Endothelial cell of umbilical vein (primary cell): ENCODE measurements around the gene U2AF2. TPM values are rescaled to one million over a fixed set of nuclear protein-coding genes. Genes with fewer than 3 reads are reported as not detected.
A peak's percentile ranks its signal among the peaks of the same experiment; 100 is the strongest.

Experiments used
- BruUV-seq: library from RNA; stranded (reverse); fragments of 400-500 nt; replicated peaks from 2 replicates; lab custom pipeline; 2021; lab: Mats Ljungman, UMichigan
- CTCF ChIA-PET: fragments of 300-600, 350-600 bp; sonication (Branson Sonifier 250); formaldehyde crosslinking; loops from one replicate; lab custom pipeline; 2021; ENCODE audit warnings: antibody characterized with exemption, inconsistent platforms; lab: Charles Lee
- POLR2A ChIA-PET: fragments of 300-600, 350-600 bp; sonication (Branson Sonifier 250); formaldehyde crosslinking; loops from one replicate; lab custom pipeline; 2021; ENCODE audit warnings: antibody characterized with exemption, inconsistent platforms; lab: Charles Lee
- DNase-seq: peaks from one replicate; pipeline ENCODE4 v3.0.0-alpha.2; 2011; ENCODE audit warnings: low read depth, low spot score
- FAIRE-seq: peaks from 2 replicates; lab custom pipeline; 2011; peaks lifted over from hg19 to GRCh38; lab: Jason Lieb, UNC
- H2AFZ ChIP-seq: 2 replicates; pipeline ENCODE4 v1.6.0; 2012; ENCODE audit warnings: low read depth, low read length, control low read depth, inconsistent platforms
- H3K27ac ChIP-seq: 2 replicates; pipeline ENCODE4 v1.5.1; 2011; ENCODE audit warnings: low read depth, mild to moderate bottlenecking, control low read depth, low read length, moderate library complexity; ENCODE audit not compliant: insufficient read depth
- H3K27me3 ChIP-seq, 2 experiments: 2 replicates each; pipeline versions ENCODE4 v1.6.0 to v1.6.1; 2011; ENCODE audit warnings: low read length in 2 of 2, mixed read lengths in 1 of 2; ENCODE audit not compliant: control insufficient read depth in 2 of 2, insufficient read depth in 2 of 2
- H3K36me3 ChIP-seq, 2 experiments: 2 replicates in 1 of 2; 3 replicates in 1 of 2; pipeline ENCODE4 v1.5.1; 2011; ENCODE audit warnings: low read length in 2 of 2, mild to moderate bottlenecking in 1 of 2, moderate library complexity in 1 of 2; ENCODE audit not compliant: control insufficient read depth in 2 of 2, insufficient read depth in 2 of 2; ENCODE audit errors: extremely low read depth in 1 of 2
- H3K4me1 ChIP-seq: 3 replicates; pipeline ENCODE4 v1.5.1; 2011; ENCODE audit warnings: mild to moderate bottlenecking, low read length; ENCODE audit not compliant: control insufficient read depth, insufficient read depth; ENCODE audit errors: extremely low read depth
- H3K4me2 ChIP-seq: 2 replicates; pipeline ENCODE4 v1.6.1; 2011; ENCODE audit warnings: low read length, control low read depth, mixed read lengths; ENCODE audit not compliant: insufficient read depth
- H3K4me3 ChIP-seq, 3 experiments: fragments of 200-600 bp in 1 of 3; sonication (generic), shearing (Covaris generic) in 1 of 3; replicated peaks in 1 of 3; 2 replicates each; pipeline ENCODE4 v1.5.1; 2011 to 2016; ENCODE audit warnings: control low read depth in 3 of 3, low read length in 3 of 3, mild to moderate bottlenecking in 2 of 3, inconsistent platforms in 1 of 3, low read depth in 1 of 3, moderate library complexity in 1 of 3; ENCODE audit not compliant: insufficient read depth in 1 of 3
- H3K79me2 ChIP-seq: 2 replicates; pipeline ENCODE4 v1.6.0; 2012; ENCODE audit warnings: low read length, inconsistent platforms; ENCODE audit not compliant: control insufficient read depth, insufficient read depth
- H3K9ac ChIP-seq: replicated peaks from 2 replicates; pipeline ENCODE3; 2011; ENCODE audit warnings: low read length, control low read depth; ENCODE audit not compliant: insufficient read depth; ENCODE audit errors: extremely low read depth
- H3K9me1 ChIP-seq: replicated peaks from 3 replicates; pipeline ENCODE4 v1.6.0; 2011; ENCODE audit warnings: mild to moderate bottlenecking, low read length; ENCODE audit not compliant: control insufficient read depth, insufficient read depth; ENCODE audit errors: extremely low read depth
- H3K9me3 ChIP-seq: replicated peaks from 2 replicates; pipeline ENCODE4 v1.5.1; 2012; ENCODE audit warnings: low read length, inconsistent platforms; ENCODE audit not compliant: control insufficient read depth, insufficient read depth
- H4K20me1 ChIP-seq: replicated peaks from 2 replicates; pipeline ENCODE3; 2011; ENCODE audit warnings: mild to moderate bottlenecking, low read length; ENCODE audit not compliant: control insufficient read depth, insufficient read depth; ENCODE audit errors: extremely low read depth
- EZH2 ChIP-seq: IDR thresholded peaks from 2 replicates; pipeline ENCODE4 v1.6.1; 2012; ENCODE audit warnings: borderline replicate concordance, low read depth, mild to moderate bottlenecking, moderate library complexity, low read length, inconsistent platforms; ENCODE audit not compliant: severe bottlenecking
- FOS ChIP-seq: IDR thresholded peaks from 2 replicates; pipeline ENCODE4 v1.6.1; 2011; ENCODE audit warnings: mild to moderate bottlenecking, low read length, moderate library complexity, borderline replicate concordance; ENCODE audit not compliant: insufficient read depth
- GATA2 ChIP-seq: IDR thresholded peaks from 2 replicates; pipeline ENCODE4 v1.7.0; 2011; ENCODE audit warnings: low read depth, mild to moderate bottlenecking, moderate library complexity, mixed read lengths, low read length; ENCODE audit not compliant: insufficient read length, insufficient read depth
- JUN ChIP-seq: IDR thresholded peaks from 2 replicates; pipeline ENCODE4 v1.6.1; 2011; ENCODE audit warnings: borderline replicate concordance, low read depth; ENCODE audit not compliant: insufficient read length, insufficient read depth
- MAX ChIP-seq: IDR thresholded peaks from 2 replicates; pipeline ENCODE4 v1.6.1; 2011; ENCODE audit not compliant: insufficient read depth, insufficient read length
- MYC ChIP-seq: IDR thresholded peaks from one replicate; pipeline ENCODE4 v1.6.1; 2011; ENCODE audit warnings: mild to moderate bottlenecking, low read depth, low read length
- POLR2A ChIP-seq: IDR thresholded peaks from 2 replicates; pipeline ENCODE4 v1.6.1; 2012; ENCODE audit warnings: low read depth, mild to moderate bottlenecking, control low read depth, low read length
- POLR2AphosphoS5 ChIP-seq: IDR thresholded peaks from 2 replicates; pipeline ENCODE4 v1.6.1; 2012; ENCODE audit warnings: low read depth, mild to moderate bottlenecking, control low read depth, low read length, moderate library complexity; ENCODE audit not compliant: insufficient read depth
- dilution Hi-C: fragments of 300-500 bp; cut with MboI; formaldehyde crosslinking; loops from one replicate; pipeline ENCODE4 v1.15.0; 2019; ENCODE audit warnings: low sequenced_read_pairs; ENCODE audit not compliant: extremely low pct_ligation_motif_present
- intact Hi-C: fragments of 100-400 bp; cut with micrococcal nuclease; formaldehyde crosslinking; loops from one replicate; pipeline ENCODE4 v1.10.0; 2022
- polyA plus RNA-seq, 4 experiments: library from polyadenylated mRNA; depleted of rRNA in 3 of 4; stranded (reverse) in 3 of 4; unstranded in 1 of 4; fragments of >200 nt; gene quantifications; 2 replicates each; pipeline versions ENCODE4 v1.2.1 to v1.2.3, GENCODE V29; 2011 to 2012; ENCODE audit warnings: missing spikeins in 1 of 4
- total RNA-seq: library from RNA; stranded (reverse); gene quantifications from 2 replicates; pipeline ENCODE4 v1.2.3, GENCODE V29; 2021
- TF ChIP-seq, protein P1 (sequence below), 2 donors: IDR thresholded peaks; 1 replicate in 1 of 2; 2 replicates in 1 of 2; pipeline ENCODE4 v1.5.1; 2011; ENCODE audit warnings: low read length in 2 of 2, mild to moderate bottlenecking in 2 of 2, moderate library complexity in 2 of 2, control low read depth in 1 of 2, inconsistent platforms in 1 of 2, low read depth in 1 of 2; ENCODE audit not compliant: insufficient read depth in 1 of 2; ENCODE audit errors: extremely low read depth in 1 of 2

Gene U2AF2
- total and polyA plus RNA-seq, 2 donors (not counting 3 experiments of a cell fraction or from before 2014, with no cell fraction given) = 183 to 259 TPM

DNA sequence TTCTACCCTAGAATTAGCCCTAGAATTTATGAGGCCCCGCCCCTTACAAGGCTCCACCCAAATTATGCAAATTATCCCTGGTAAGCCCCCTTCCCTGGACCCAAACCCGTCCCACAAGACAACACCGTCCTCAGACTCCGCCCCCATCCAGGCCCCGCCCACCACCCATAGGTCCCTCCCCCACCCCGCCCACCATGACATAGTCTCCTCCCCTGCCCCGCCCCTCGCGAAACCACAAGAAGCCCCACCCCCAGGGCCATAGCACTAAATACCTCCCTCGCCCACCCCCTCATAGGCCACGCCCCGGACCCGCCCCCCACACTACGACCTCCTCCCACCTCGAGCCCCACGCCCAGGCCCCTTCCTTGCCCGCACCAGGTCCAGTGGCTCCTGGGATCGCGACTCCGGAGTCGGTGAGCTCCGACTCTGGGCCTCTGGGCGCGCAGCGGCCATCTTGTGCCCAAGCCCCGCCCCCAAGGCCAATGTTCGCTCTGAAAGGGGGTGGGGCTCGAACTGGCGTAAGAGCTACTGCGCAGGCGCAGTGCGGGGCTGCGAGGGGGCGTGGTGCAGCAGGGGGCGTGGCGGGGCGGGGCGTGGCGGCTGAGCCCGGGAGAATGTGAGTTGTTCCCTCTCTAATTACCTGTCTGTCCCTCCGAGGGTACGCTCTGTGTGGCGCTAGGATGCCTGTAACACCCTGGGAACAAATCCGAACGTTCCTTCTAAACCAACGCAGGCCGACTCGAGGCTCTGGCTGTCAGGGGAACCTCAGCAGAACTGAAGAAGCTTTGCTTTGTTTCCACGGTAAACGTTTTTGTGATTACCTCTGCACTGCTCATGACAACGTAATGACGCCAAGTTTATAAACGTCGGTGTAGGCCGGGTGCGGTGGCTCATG, 30.5 kb upstream of the U2AF2 start, which contains the start of gene ZNF784:
Gene ZNF784, minus strand, starts transcription at position 458 of the 895 bp plus-strand sequence. Its CDS starts 5 bp downstream, at position 453.
- no peaks in the 10 kb centered on the region for H3K9me1 ChIP-seq
- TF ChIP-seq MAX (no peak), POLR2A (peak; percentile 80), POLR2AphosphoS5 (peak; percentile 84)
- H3K79me2 ChIP-seq = no peaks in the 10 kb centered on the region
- peak within 1 kb of the TSS; percentile 54 for H3K27ac ChIP-seq
- dilution Hi-C loops (no loop called here), intact Hi-C loops (loop anchor here (1.0 kb wide), 3 partner anchors 19 to 163 kb away; partner anchors contain the start of genes FIZ1, ISOC2 and ZNF865)
- H3K36me3 ChIP-seq = peaks cover 0 to 3% of the 10 kb centered on the region in 2 experiments
- POLR2A ChIA-PET = interaction anchor here (0.6 to 1.4 kb wide), 8 partner anchors 25 to 1151 kb away, joined by 3 to 10 read pairs (median 5); partner anchors contain the start of genes CDC42EP5, FIZ1 and ZSCAN5A
- H3K4me2 ChIP-seq = peak within 1 kb of the TSS; percentile 94
- H3K4me1 ChIP-seq = peaks cover 6% of the 10 kb centered on the region
- no peaks in the 10 kb centered on the region for H3K9me3 ChIP-seq
- H4K20me1 ChIP-seq = no peaks in the 10 kb centered on the region
- CTCF ChIA-PET = interaction anchor here (0.7 to 2.9 kb wide), 10 partner anchors 9 to 483 kb away, joined by 3 to 15 read pairs (median 6); partner anchors contain the start of gene ZNF865
- BruUV-seq = no TSS peak
- no peaks in the 10 kb centered on the region for H3K27me3 ChIP-seq
- FAIRE-seq (peak; percentile 89), DNase-seq (peak; percentile 92)
- H2AFZ ChIP-seq = peak within 1 kb of the TSS; percentile 100
- peak within 1 kb of the TSS; percentile 58 to 78 (median 74) for H3K4me3 ChIP-seq
- peak within 1 kb of the TSS; percentile 84 for H3K9ac ChIP-seq

- POLR2A ChIA-PET = interaction anchor here (0.6 to 1.4 kb wide), 5 partner anchors 26 to 1152 kb away, joined by 4 to 8 read pairs (median 5); partner anchors contain the start of genes CDC42EP5 and FIZ1
- peak overlapping the region; percentile 84 for H3K9ac ChIP-seq
- CTCF ChIA-PET = interaction anchor here (0.7 to 2.9 kb wide), 10 partner anchors 8 to 184 kb away, joined by 3 to 15 read pairs (median 6); partner anchors contain the start of genes ZNF524 and ZNF865
These were observed 29.9 kb upstream of the U2AF2 start for GRCh38 chr19:55625004-55625326.

More at GRCh38 chr19:55625004-55625326, 29.9 kb upstream of the U2AF2 start:
- no peaks in the 10 kb centered on the region for H3K9me3 ChIP-seq
- peak overlapping the region; percentile 100 for H2AFZ ChIP-seq
- H3K4me1 ChIP-seq = peaks cover 6% of the 10 kb centered on the region
- H4K20me1 ChIP-seq = no peaks in the 10 kb centered on the region
- TF ChIP-seq MAX (no peak), EZH2 (no peak), FOS (no peak), JUN (no peak), POLR2A (no peak), GATA2 (no peak), MYC (no peak), POLR2AphosphoS5 (no peak)
- TF ChIP-seq, protein P1, sequence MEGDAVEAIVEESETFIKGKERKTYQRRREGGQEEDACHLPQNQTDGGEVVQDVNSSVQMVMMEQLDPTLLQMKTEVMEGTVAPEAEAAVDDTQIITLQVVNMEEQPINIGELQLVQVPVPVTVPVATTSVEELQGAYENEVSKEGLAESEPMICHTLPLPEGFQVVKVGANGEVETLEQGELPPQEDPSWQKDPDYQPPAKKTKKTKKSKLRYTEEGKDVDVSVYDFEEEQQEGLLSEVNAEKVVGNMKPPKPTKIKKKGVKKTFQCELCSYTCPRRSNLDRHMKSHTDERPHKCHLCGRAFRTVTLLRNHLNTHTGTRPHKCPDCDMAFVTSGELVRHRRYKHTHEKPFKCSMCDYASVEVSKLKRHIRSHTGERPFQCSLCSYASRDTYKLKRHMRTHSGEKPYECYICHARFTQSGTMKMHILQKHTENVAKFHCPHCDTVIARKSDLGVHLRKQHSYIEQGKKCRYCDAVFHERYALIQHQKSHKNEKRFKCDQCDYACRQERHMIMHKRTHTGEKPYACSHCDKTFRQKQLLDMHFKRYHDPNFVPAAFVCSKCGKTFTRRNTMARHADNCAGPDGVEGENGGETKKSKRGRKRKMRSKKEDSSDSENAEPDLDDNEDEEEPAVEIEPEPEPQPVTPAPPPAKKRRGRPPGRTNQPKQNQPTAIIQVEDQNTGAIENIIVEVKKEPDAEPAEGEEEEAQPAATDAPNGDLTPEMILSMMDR (IDR thresholded peaks at IDR 0.05; ENCODE audit: extremely low read depth in 1 of 2, insufficient read depth in 1 of 2, low read depth in 1 of 2, low read length in 2 of 2) = no peak
- H3K4me2 ChIP-seq = peak overlapping the region; percentile 94
- FAIRE-seq = no peak
- H3K27ac ChIP-seq = no peak overlapping the region
- no peaks in the 10 kb centered on the region for H3K9me1 ChIP-seq
- no TSS peak for BruUV-seq
- DNase-seq = no peak
- dilution Hi-C loops (no loop called here), intact Hi-C loops (no loop called here)
- H3K4me3 ChIP-seq = peak overlapping the region in 2 of 3 experiments; percentile 74 to 78
- no peaks in the 10 kb centered on the region for H3K27me3 ChIP-seq
- no peaks in the 10 kb centered on the region for H3K79me2 ChIP-seq
- peaks cover 0 to 3% of the 10 kb centered on the region in 2 experiments for H3K36me3 ChIP-seq
